Cardiac atrium fibroblast (primary cell): ENCODE results near the gene AADACL3. TPM values are rescaled to one million over a fixed set of nuclear protein-coding genes. Genes with fewer than 3 reads are reported as not detected.

Source experiments
- total RNA-seq: library from RNA; depleted of rRNA; stranded (reverse); fragments of >200 nt; gene quantifications from 2 replicates; pipeline ENCODE4 v1.2.3, GENCODE V29; 2015

Gene AADACL3
- total RNA-seq, result not detected in 2 replicates

GRCh38 chr1:12715896-12716437 is at the start of gene AADACL3:
Gene AADACL3, plus strand, starts transcription at chr1:12716110. Its CDS starts 67 bp downstream, at chr1:12716177.

GRCh38 chr1:12745992-12746323 is 30.0 kb downstream of the AADACL3 start, which contains the start of gene CFAP107:
Gene CFAP107, plus strand, starts transcription at chr1:12746200. Its CDS starts 231 bp downstream, at chr1:12746431.

GRCh38 chr1:12773438-12773837 is 57.5 kb downstream of the AADACL3 start, which contains the start of gene PRAMEF12:
Gene PRAMEF12, plus strand, starts transcription at chr1:12773738. Its CDS starts 1,130 bp downstream, at chr1:12774868.

Other genes with a start within 250 kb of the AADACL3 start
- 14.3 and 18.4 TPM in 2 replicates for gene DHRS3, start 97.9 kb upstream of the AADACL3 start, total RNA-seq
- gene AADACL4, start 72.0 kb upstream of the AADACL3 start, total RNA-seq, result not detected in 2 replicates
- not detected in 2 replicates for gene CFAP107, start 30.1 kb downstream of the AADACL3 start, total RNA-seq
- gene PRAMEF12, start 57.6 kb downstream of the AADACL3 start, total RNA-seq, result not detected in 2 replicates
- not detected in 2 replicates for gene PRAMEF1, start 75.3 kb downstream of the AADACL3 start, total RNA-seq
- gene PRAMEF11, start 115.3 kb downstream of the AADACL3 start, total RNA-seq, result not detected in 2 replicates
- gene HNRNPCL1, start 132.6 kb downstream of the AADACL3 start, total RNA-seq, result not detected in 2 replicates
- not detected in 2 replicates for gene PRAMEF2, start 141.0 kb downstream of the AADACL3 start, total RNA-seq
- gene PRAMEF4, start 170.1 kb downstream of the AADACL3 start, total RNA-seq, result not detected in 2 replicates
- gene PRAMEF10, start 182.2 kb downstream of the AADACL3 start, total RNA-seq, result not detected in 2 replicates
- not detected in 2 replicates for gene PRAMEF7, start 200.5 kb downstream of the AADACL3 start, total RNA-seq
- gene PRAMEF6, start 231.5 kb downstream of the AADACL3 start, total RNA-seq, result not detected in 2 replicates